ENCODE measurements around the gene HMCES.

DNA sequence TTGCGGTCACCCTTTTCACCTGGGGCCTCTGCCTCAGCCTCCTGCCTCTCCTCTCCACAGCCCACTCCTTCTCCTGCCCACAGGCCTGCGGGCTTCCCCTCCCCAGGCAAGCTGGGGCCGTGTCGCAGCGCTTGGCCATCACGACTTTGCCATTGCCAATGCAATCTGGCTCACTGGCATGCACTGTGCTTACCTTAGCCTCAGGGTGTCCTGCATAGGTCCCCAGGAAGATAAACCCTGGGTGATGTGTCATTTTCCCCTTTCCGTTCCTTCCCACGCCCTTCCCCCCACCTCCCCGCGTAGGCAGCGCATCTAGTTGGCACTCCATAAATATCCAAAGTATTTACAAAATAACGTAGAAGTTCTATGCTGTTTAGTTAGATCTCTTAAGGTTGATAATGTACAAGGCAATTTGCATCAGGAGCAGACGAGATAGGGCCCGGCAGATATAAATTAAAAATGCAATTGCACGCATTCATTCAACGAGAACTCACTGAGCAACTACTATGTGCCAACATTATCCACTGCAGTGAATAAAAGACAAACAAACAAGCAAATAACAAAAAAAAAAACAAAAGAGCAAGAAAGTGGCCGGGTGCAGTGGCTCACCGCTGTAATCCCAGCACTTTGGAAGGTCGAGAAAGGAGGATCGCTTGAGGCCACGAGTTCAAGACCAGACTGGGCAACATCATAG is 30.2 kb upstream of the HMCES start:
- TF ChIP-seq, protein P1, sequence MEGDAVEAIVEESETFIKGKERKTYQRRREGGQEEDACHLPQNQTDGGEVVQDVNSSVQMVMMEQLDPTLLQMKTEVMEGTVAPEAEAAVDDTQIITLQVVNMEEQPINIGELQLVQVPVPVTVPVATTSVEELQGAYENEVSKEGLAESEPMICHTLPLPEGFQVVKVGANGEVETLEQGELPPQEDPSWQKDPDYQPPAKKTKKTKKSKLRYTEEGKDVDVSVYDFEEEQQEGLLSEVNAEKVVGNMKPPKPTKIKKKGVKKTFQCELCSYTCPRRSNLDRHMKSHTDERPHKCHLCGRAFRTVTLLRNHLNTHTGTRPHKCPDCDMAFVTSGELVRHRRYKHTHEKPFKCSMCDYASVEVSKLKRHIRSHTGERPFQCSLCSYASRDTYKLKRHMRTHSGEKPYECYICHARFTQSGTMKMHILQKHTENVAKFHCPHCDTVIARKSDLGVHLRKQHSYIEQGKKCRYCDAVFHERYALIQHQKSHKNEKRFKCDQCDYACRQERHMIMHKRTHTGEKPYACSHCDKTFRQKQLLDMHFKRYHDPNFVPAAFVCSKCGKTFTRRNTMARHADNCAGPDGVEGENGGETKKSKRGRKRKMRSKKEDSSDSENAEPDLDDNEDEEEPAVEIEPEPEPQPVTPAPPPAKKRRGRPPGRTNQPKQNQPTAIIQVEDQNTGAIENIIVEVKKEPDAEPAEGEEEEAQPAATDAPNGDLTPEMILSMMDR (IDR thresholded peaks at IDR 0.05; ENCODE audit: low read depth, low read length, missing input control): no peak
- TF ChIP-seq SP1 (IDR thresholded peaks at IDR 0.05): no peak
- no peak for TF ChIP-seq YY1 (IDR thresholded peaks at IDR 0.05)
- no peak for TF ChIP-seq REST (IDR thresholded peaks at IDR 0.05)
- no peak for TF ChIP-seq RAD21 (IDR thresholded peaks at IDR 0.05)
- TF ChIP-seq, protein P2, sequence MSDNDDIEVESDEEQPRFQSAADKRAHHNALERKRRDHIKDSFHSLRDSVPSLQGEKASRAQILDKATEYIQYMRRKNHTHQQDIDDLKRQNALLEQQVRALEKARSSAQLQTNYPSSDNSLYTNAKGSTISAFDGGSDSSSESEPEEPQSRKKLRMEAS (IDR thresholded peaks at IDR 0.05): no peak
- TF ChIP-seq TAF1 (conservative IDR thresholded peaks at IDR 0.05): no peak
- TF ChIP-seq JUND (IDR thresholded peaks at IDR 0.05): no peak
- TF ChIP-seq, protein P3, sequence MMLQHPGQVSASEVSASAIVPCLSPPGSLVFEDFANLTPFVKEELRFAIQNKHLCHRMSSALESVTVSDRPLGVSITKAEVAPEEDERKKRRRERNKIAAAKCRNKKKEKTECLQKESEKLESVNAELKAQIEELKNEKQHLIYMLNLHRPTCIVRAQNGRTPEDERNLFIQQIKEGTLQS (IDR thresholded peaks at IDR 0.05): no peak
- TF ChIP-seq FOXA1 (IDR thresholded peaks at IDR 0.05): no peak
- TF ChIP-seq, protein P4, sequence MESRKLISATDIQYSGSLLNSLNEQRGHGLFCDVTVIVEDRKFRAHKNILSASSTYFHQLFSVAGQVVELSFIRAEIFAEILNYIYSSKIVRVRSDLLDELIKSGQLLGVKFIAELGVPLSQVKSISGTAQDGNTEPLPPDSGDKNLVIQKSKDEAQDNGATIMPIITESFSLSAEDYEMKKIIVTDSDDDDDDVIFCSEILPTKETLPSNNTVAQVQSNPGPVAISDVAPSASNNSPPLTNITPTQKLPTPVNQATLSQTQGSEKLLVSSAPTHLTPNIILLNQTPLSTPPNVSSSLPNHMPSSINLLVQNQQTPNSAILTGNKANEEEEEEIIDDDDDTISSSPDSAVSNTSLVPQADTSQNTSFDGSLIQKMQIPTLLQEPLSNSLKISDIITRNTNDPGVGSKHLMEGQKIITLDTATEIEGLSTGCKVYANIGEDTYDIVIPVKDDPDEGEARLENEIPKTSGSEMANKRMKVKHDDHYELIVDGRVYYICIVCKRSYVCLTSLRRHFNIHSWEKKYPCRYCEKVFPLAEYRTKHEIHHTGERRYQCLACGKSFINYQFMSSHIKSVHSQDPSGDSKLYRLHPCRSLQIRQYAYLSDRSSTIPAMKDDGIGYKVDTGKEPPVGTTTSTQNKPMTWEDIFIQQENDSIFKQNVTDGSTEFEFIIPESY (IDR thresholded peaks at IDR 0.05): no peak
- TF ChIP-seq RXRA (IDR thresholded peaks at IDR 0.05): no peak
- TF ChIP-seq GABPA (IDR thresholded peaks at IDR 0.05 in 1 of 2, conservative IDR thresholded peaks at IDR 0.05 in 1 of 2): no peak
- no peak for TF ChIP-seq EGR1 (IDR thresholded peaks at IDR 0.05; ENCODE audit: low read depth in 2 of 2)
